GM23338 (cell line): ENCODE measurements around the gene DSC2.

Experiments
- CREB1 ChIP-seq: fragments of 250-450 bp; sonication (Bioruptor Pico); IDR thresholded peaks from 2 replicates; pipeline ENCODE4 v1.5.0; 2020; ENCODE audit warnings: low read depth, mild to moderate bottlenecking, moderate library complexity
- EZH2 ChIP-seq: fragments of 200-600 bp; sonication (generic); IDR thresholded peaks from one replicate; pipeline ENCODE4 v1.8.0; 2017; ENCODE audit warnings: antibody characterized with exemption, mild to moderate bottlenecking, low read depth; ENCODE audit not compliant: unreplicated experiment
- EZH2phosphoT487 ChIP-seq: fragments of 200-600 bp; sonication (generic); IDR thresholded peaks from one replicate; pipeline ENCODE4 v1.8.1; 2018; ENCODE audit warnings: antibody characterized with exemption; ENCODE audit not compliant: unreplicated experiment
- JUNB ChIP-seq: IDR thresholded peaks from one replicate; pipeline ENCODE4 v1.6.1; 2016; ENCODE audit warnings: antibody characterized with exemption; ENCODE audit not compliant: unreplicated experiment
- NANOG ChIP-seq: IDR thresholded peaks from 2 replicates; pipeline ENCODE4 v1.6.1; 2016; ENCODE audit warnings: antibody characterized with exemption, borderline replicate concordance
- POLR2AphosphoS5 ChIP-seq: IDR thresholded peaks from 2 replicates; pipeline ENCODE4 v1.6.1; 2016; ENCODE audit warnings: antibody characterized with exemption, low read depth
- STAT1 ChIP-seq: IDR thresholded peaks from one replicate; pipeline ENCODE4 v1.6.1; 2016; ENCODE audit warnings: antibody characterized with exemption; ENCODE audit not compliant: unreplicated experiment
- ZNF331 ChIP-seq: fragments of 250-450 bp; sonication (Bioruptor Pico); IDR thresholded peaks from 2 replicates; pipeline ENCODE4 v1.5.0; 2020; ENCODE audit warnings: low read depth, mild to moderate bottlenecking, moderate library complexity
- TF ChIP-seq, protein P1 (sequence below): IDR thresholded peaks from one replicate; pipeline ENCODE4 v1.6.1; 2018; ENCODE audit warnings: antibody characterized with exemption; ENCODE audit not compliant: unreplicated experiment
- TF ChIP-seq, protein P2 (sequence below), 2 experiments: fragments of 200-600 bp in 1 of 2; sonication (generic) in 1 of 2; conservative IDR thresholded peaks; 2 replicates each; pipeline versions ENCODE4 v1.5.1 to v1.6.1; 2016 to 2017; ENCODE audit warnings: antibody characterized with exemption in 2 of 2, low read depth in 2 of 2, mild to moderate bottlenecking in 2 of 2, moderate library complexity in 1 of 2
- TF ChIP-seq, protein P3 (sequence below): IDR thresholded peaks from 2 replicates; pipeline ENCODE4 v1.6.1; 2016; ENCODE audit warnings: antibody characterized with exemption
- TF ChIP-seq, protein P4 (sequence below): fragments of 250-450 bp; sonication (Bioruptor Pico); IDR thresholded peaks from 2 replicates; pipeline ENCODE4 v1.5.0; 2020; ENCODE audit warnings: mild to moderate bottlenecking, moderate library complexity

DNA sequence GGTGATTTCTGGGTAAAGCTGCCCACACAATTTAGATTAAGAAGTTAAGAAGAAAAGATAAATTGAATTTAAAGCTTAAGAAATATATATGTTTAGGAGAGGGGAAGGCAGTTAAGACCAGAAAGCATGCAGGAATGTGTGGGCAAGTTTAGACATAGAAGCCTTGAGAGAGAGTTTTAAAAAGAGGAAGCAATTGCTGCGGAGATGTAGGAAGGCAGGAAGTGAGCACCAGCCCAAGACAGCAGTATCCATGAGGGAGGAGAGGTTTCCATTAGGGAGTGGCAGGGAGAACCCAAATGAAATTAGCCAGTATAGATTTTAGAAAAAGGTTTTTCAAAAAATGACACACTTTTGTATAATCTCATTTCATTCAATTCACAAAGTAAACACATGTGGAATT lies 24.3 kb downstream of the DSC2 start:
- TF ChIP-seq, protein P1, sequence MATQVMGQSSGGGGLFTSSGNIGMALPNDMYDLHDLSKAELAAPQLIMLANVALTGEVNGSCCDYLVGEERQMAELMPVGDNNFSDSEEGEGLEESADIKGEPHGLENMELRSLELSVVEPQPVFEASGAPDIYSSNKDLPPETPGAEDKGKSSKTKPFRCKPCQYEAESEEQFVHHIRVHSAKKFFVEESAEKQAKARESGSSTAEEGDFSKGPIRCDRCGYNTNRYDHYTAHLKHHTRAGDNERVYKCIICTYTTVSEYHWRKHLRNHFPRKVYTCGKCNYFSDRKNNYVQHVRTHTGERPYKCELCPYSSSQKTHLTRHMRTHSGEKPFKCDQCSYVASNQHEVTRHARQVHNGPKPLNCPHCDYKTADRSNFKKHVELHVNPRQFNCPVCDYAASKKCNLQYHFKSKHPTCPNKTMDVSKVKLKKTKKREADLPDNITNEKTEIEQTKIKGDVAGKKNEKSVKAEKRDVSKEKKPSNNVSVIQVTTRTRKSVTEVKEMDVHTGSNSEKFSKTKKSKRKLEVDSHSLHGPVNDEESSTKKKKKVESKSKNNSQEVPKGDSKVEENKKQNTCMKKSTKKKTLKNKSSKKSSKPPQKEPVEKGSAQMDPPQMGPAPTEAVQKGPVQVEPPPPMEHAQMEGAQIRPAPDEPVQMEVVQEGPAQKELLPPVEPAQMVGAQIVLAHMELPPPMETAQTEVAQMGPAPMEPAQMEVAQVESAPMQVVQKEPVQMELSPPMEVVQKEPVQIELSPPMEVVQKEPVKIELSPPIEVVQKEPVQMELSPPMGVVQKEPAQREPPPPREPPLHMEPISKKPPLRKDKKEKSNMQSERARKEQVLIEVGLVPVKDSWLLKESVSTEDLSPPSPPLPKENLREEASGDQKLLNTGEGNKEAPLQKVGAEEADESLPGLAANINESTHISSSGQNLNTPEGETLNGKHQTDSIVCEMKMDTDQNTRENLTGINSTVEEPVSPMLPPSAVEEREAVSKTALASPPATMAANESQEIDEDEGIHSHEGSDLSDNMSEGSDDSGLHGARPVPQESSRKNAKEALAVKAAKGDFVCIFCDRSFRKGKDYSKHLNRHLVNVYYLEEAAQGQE, result no peak
- TF ChIP-seq, protein P2, sequence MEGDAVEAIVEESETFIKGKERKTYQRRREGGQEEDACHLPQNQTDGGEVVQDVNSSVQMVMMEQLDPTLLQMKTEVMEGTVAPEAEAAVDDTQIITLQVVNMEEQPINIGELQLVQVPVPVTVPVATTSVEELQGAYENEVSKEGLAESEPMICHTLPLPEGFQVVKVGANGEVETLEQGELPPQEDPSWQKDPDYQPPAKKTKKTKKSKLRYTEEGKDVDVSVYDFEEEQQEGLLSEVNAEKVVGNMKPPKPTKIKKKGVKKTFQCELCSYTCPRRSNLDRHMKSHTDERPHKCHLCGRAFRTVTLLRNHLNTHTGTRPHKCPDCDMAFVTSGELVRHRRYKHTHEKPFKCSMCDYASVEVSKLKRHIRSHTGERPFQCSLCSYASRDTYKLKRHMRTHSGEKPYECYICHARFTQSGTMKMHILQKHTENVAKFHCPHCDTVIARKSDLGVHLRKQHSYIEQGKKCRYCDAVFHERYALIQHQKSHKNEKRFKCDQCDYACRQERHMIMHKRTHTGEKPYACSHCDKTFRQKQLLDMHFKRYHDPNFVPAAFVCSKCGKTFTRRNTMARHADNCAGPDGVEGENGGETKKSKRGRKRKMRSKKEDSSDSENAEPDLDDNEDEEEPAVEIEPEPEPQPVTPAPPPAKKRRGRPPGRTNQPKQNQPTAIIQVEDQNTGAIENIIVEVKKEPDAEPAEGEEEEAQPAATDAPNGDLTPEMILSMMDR (conservative IDR thresholded peaks at IDR 0.05; ENCODE audit: low read depth in 2 of 2), result no peak
- no peak for TF ChIP-seq EZH2phosphoT487
- TF ChIP-seq POLR2AphosphoS5, result no peak
- no peak for TF ChIP-seq EZH2
- no peak for TF ChIP-seq CREB1 (CRISPR knock-in tag)
- TF ChIP-seq JUNB, result no peak
- no peak for TF ChIP-seq STAT1
- no peak for TF ChIP-seq NANOG
- TF ChIP-seq, protein P3, sequence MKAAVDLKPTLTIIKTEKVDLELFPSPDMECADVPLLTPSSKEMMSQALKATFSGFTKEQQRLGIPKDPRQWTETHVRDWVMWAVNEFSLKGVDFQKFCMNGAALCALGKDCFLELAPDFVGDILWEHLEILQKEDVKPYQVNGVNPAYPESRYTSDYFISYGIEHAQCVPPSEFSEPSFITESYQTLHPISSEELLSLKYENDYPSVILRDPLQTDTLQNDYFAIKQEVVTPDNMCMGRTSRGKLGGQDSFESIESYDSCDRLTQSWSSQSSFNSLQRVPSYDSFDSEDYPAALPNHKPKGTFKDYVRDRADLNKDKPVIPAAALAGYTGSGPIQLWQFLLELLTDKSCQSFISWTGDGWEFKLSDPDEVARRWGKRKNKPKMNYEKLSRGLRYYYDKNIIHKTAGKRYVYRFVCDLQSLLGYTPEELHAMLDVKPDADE, result no peak
- TF ChIP-seq, protein P4, sequence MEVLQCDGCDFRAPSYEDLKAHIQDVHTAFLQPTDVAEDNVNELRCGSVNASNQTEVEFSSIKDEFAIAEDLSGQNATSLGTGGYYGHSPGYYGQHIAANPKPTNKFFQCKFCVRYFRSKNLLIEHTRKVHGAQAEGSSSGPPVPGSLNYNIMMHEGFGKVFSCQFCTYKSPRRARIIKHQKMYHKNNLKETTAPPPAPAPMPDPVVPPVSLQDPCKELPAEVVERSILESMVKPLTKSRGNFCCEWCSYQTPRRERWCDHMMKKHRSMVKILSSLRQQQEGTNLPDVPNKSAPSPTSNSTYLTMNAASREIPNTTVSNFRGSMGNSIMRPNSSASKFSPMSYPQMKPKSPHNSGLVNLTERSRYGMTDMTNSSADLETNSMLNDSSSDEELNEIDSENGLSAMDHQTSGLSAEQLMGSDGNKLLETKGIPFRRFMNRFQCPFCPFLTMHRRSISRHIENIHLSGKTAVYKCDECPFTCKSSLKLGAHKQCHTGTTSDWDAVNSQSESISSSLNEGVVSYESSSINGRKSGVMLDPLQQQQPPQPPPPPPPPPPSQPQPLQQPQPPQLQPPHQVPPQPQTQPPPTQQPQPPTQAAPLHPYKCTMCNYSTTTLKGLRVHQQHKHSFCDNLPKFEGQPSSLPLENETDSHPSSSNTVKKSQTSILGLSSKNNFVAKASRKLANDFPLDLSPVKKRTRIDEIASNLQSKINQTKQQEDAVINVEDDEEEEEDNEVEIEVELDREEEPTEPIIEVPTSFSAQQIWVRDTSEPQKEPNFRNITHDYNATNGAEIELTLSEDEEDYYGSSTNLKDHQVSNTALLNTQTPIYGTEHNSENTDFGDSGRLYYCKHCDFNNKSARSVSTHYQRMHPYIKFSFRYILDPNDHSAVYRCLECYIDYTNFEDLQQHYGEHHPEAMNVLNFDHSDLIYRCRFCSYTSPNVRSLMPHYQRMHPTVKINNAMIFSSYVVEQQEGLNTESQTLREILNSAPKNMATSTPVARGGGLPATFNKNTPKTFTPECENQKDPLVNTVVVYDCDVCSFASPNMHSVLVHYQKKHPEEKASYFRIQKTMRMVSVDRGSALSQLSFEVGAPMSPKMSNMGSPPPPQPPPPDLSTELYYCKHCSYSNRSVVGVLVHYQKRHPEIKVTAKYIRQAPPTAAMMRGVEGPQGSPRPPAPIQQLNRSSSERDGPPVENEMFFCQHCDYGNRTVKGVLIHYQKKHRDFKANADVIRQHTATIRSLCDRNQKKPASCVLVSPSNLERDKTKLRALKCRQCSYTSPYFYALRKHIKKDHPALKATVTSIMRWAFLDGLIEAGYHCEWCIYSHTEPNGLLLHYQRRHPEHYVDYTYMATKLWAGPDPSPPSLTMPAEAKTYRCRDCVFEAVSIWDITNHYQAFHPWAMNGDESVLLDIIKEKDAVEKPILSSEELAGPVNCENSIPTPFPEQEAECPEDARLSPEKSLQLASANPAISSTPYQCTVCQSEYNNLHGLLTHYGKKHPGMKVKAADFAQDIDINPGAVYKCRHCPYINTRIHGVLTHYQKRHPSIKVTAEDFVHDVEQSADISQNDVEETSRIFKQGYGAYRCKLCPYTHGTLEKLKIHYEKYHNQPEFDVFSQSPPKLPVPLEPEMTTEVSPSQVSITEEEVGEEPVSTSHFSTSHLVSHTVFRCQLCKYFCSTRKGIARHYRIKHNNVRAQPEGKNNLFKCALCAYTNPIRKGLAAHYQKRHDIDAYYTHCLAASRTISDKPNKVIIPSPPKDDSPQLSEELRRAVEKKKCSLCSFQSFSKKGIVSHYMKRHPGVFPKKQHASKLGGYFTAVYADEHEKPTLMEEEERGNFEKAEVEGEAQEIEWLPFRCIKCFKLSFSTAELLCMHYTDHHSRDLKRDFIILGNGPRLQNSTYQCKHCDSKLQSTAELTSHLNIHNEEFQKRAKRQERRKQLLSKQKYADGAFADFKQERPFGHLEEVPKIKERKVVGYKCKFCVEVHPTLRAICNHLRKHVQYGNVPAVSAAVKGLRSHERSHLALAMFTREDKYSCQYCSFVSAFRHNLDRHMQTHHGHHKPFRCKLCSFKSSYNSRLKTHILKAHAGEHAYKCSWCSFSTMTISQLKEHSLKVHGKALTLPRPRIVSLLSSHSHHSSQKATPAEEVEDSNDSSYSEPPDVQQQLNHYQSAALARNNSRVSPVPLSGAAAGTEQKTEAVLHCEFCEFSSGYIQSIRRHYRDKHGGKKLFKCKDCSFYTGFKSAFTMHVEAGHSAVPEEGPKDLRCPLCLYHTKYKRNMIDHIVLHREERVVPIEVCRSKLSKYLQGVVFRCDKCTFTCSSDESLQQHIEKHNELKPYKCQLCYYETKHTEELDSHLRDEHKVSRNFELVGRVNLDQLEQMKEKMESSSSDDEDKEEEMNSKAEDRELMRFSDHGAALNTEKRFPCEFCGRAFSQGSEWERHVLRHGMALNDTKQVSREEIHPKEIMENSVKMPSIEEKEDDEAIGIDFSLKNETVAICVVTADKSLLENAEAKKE, result no peak
- no peak for TF ChIP-seq ZNF331
